ENCODE measurements around the gene PCDHGC5. TPM values are rescaled to one million over a fixed set of nuclear protein-coding genes. Genes with fewer than 3 reads are reported as not detected.
A peak's percentile ranks its signal among the peaks of the same experiment; 100 is the strongest.

Gene PCDHGC5
- total and polyA plus RNA-seq, 9 of the 15 experiments (the other 6 are each of a cell fraction or from before 2014, with no cell fraction given) = not detected

- H4K20me1 ChIP-seq (replicated peaks; ENCODE audit: control insufficient read depth, insufficient read depth, low read length) = no peaks in the 10 kb centered on the region
- no peaks in the 10 kb centered on the region for H3K9me3 ChIP-seq (replicated peaks; ENCODE audit: control insufficient read depth, insufficient read depth, low read depth, low read length)
- H3K79me2 ChIP-seq (ENCODE audit: control insufficient read depth, insufficient read depth, low read length) = no peaks in the 10 kb centered on the region
- ChIA-PET POLR2A (interaction anchor here (1.1 kb wide), 1 partner anchor 10 kb away, joined by 3 read pairs; no protein-coding TSS in a partner anchor), CTCF (ENCODE audit: low intra/inter-chr PET ratio) (interaction anchor here (0.7 to 1.1 kb wide), 2 partner anchors 152 to 162 kb away, joined by 3 read pairs; partner anchors contain the start of genes PCDHGB1 and PCDHGB2)
- H3K36me3 ChIP-seq (ENCODE audit: control insufficient read depth, insufficient read depth, low read length) = peaks cover 38% of the 10 kb centered on the region
- WGBS (ENCODE audit: insufficient coverage, low coverage, missing lambda C conversion rate) = 23% methylated on average over 4 of the region's 4 CpGs
- ATAC-seq = peak; percentile 12
- H3K9ac ChIP-seq (ENCODE audit: insufficient read depth in 1 of 2, low read depth in 2 of 2, low read length in 2 of 2) = 0 out of 4 replicates have a peak overlapping the region, but pooled peaks of 1 of the 2 experiments have one; percentile 4
- H3K4me3 ChIP-seq = no peak overlapping the region
- H3K27me3 ChIP-seq (ENCODE audit: control insufficient read depth in 2 of 2, insufficient read depth in 2 of 2, low read length in 2 of 2) = peaks cover 0 to 7% of the 10 kb centered on the region in 2 experiments; a peak in 2 of 5 replicates
- no peak overlapping the region for H3K4me2 ChIP-seq (ENCODE audit: insufficient read depth, low read length)
- peaks cover 8% of the 10 kb centered on the region for H3K9me1 ChIP-seq (ENCODE audit: control insufficient read depth, insufficient read depth, low read length)
- peaks cover 5 to 17% of the 10 kb centered on the region in 2 experiments; a peak in 3 of 5 replicates for H3K4me1 ChIP-seq (replicated peaks in 1 of 2; ENCODE audit: control insufficient read depth in 2 of 2, insufficient read depth in 2 of 2, low read length in 2 of 2)
- no TSS peak for BruUV-seq (replicated peaks)
- no peak overlapping the region; the same call in 1 of the 2 replicates for H2AFZ ChIP-seq (ENCODE audit: low read depth, low read length)
- FAIRE-seq = peak; percentile 65
- peak in 3 of 4 experiments; percentile 24 to 57 (median 50) for DNase-seq (ENCODE audit: extremely low read depth in 1 of 4, low spot score in 3 of 4)
- in situ Hi-C loops (cut with MboI) (no loop called here), intact Hi-C loops (cut with micrococcal nuclease) (loop anchor here (5.0 to 10.0 kb wide), 3 partner anchors 90 to 277 kb away; partner anchors contain the start of genes PCDHGA11 and PCDHGA3)
- no peak overlapping the region for H3K27ac ChIP-seq (ENCODE audit: extremely low read depth, low read depth, low read length)
- TF ChIP-seq CBFA2T2 (conservative IDR thresholded peaks at IDR 0.05) (0 out of 2 replicates have a peak, but pooled peaks have one; percentile 39), BCOR (IDR thresholded peaks at IDR 0.05) (no peak), ZNF143 (CRISPR knock-in tag; IDR thresholded peaks at IDR 0.05) (no peak), ZNF75A (CRISPR knock-in tag; IDR thresholded peaks at IDR 0.05) (no peak), CBFA2T3 (IDR thresholded peaks at IDR 0.05) (peak; percentile 70), NUFIP1 (IDR thresholded peaks at IDR 0.05; ENCODE audit: partially characterized antibody) (no peak), E2F4 (CRISPR knock-in tag; IDR thresholded peaks at IDR 0.05; ENCODE audit: low read depth) (no peak), FOXA1 (IDR thresholded peaks at IDR 0.05; ENCODE audit: borderline replicate concordance) (no peak), ZFP30 (CRISPR knock-in tag; IDR thresholded peaks at IDR 0.05; ENCODE audit: borderline replicate concordance) (no peak), ZNF133 (CRISPR knock-in tag; IDR thresholded peaks at IDR 0.05) (no peak), TCF3 (CRISPR knock-in tag; IDR thresholded peaks at IDR 0.05) (peak; percentile 48; the same call in 1 of the 2 replicates), POLR2G (IDR thresholded peaks at IDR 0.05; ENCODE audit: low read depth, low read length) (no peak), ZFP91 (CRISPR knock-in tag; IDR thresholded peaks at IDR 0.05) (no peak), ZNF3 (CRISPR knock-in tag; IDR thresholded peaks at IDR 0.05) (no peak), ZBTB49 (CRISPR knock-in tag; IDR thresholded peaks at IDR 0.05; ENCODE audit: borderline replicate concordance) (no peak), FOSL1 (tag; conservative IDR thresholded peaks at IDR 0.05) (no peak)
These were observed 23.0 kb downstream of the PCDHGC5 start for GRCh38 chr5:141511771-141512325.

All from K562 (cell line).